A673 (cell line): ENCODE measurements around the gene CST4. TPM values are rescaled to one million over a fixed set of nuclear protein-coding genes. Genes with fewer than 3 reads are reported as not detected.

Source experiments
- BruUV-seq: library from RNA; stranded (reverse); fragments of 400-500 nt; replicated peaks from 2 replicates; lab custom pipeline; 2021; lab: Mats Ljungman, UMichigan
- CTCF ChIA-PET: fragments of 300-600 bp; sonication (Branson Sonifier 250); formaldehyde crosslinking; loops from one replicate; lab custom pipeline; 2022; ENCODE audit warnings: antibody characterized with exemption; lab: Charles Lee
- POLR2A ChIA-PET: fragments of 300-600 bp; sonication (Branson Sonifier 250); formaldehyde crosslinking; loops from one replicate; lab custom pipeline; 2022; ENCODE audit warnings: antibody characterized with exemption; ENCODE audit not compliant: low non-redundant PET; lab: Charles Lee
- DNase-seq: peaks from one replicate; pipeline ENCODE4 v3.0.0-alpha.2; 2015; ENCODE audit warnings: low spot score
- H3K27ac ChIP-seq: fragments of 200-600 bp; sonication (generic); 2 replicates; pipeline ENCODE4 v1.5.1; 2016; ENCODE audit warnings: mixed run types, low read depth, mild to moderate bottlenecking, mixed read lengths, antibody characterized with exemption, low read length; ENCODE audit not compliant: poor library complexity, severe bottlenecking
- H3K27me3 ChIP-seq: fragments of 200-600 bp; sonication (generic); replicated peaks from 2 replicates; pipeline ENCODE4 v1.6.1; 2017; ENCODE audit warnings: mixed run types, low read depth, mild to moderate bottlenecking, mixed read lengths, antibody characterized with exemption, low read length; ENCODE audit not compliant: insufficient read depth, poor library complexity
- H3K36me3 ChIP-seq: fragments of 200-600 bp; sonication (generic); 2 replicates; pipeline ENCODE4 v1.6.1; 2016; ENCODE audit warnings: mixed run types, mild to moderate bottlenecking, mixed read lengths, antibody characterized with exemption, low read length; ENCODE audit not compliant: insufficient read depth, poor library complexity, severe bottlenecking
- H3K4me1 ChIP-seq: fragments of 200-600 bp; sonication (generic); 2 replicates; pipeline ENCODE4 v1.6.1; 2017; ENCODE audit warnings: mixed run types, mild to moderate bottlenecking, mixed read lengths, antibody characterized with exemption, low read length; ENCODE audit not compliant: insufficient read depth, poor library complexity, severe bottlenecking
- H3K4me3 ChIP-seq: fragments of 200-600 bp; sonication (generic); 2 replicates; pipeline ENCODE4 v1.5.1; 2016; ENCODE audit warnings: low read depth, mixed run types, mild to moderate bottlenecking, mixed read lengths, low read length; ENCODE audit not compliant: poor library complexity, severe bottlenecking
- H3K9me3 ChIP-seq: fragments of 200-600 bp; sonication (generic); 2 replicates; pipeline ENCODE4 v1.6.1; 2016; ENCODE audit warnings: mixed run types, low read depth, mild to moderate bottlenecking, mixed read lengths, antibody characterized with exemption, low read length; ENCODE audit not compliant: poor library complexity, severe bottlenecking
- CTCF ChIP-seq: fragments of 300-800, 200-600 bp; sonication (generic); conservative IDR thresholded peaks from 2 replicates; pipeline ENCODE4 v1.5.1; 2017; ENCODE audit warnings: low read depth, mild to moderate bottlenecking, antibody characterized with exemption, low read length, moderate library complexity, mixed read lengths
- EZH2 ChIP-seq: fragments of 200-600 bp; sonication (generic); IDR thresholded peaks from 2 replicates; pipeline ENCODE4 v1.6.1; 2017; ENCODE audit warnings: borderline replicate concordance, low read depth, mild to moderate bottlenecking, mixed read lengths, antibody characterized with exemption, low read length; ENCODE audit not compliant: poor library complexity, severe bottlenecking
- intact Hi-C: fragments of 100-400 bp; cut with micrococcal nuclease; formaldehyde crosslinking; loops from one replicate; pipeline ENCODE4 v1.10.0; 2022; ENCODE audit not compliant: unreplicated experiment
- total RNA-seq: library from RNA; stranded (reverse); gene quantifications from 2 replicates; pipeline ENCODE4 v1.2.3, GENCODE V29; 2021

CST4 gene
- total RNA-seq, 1 experiment from 2014 or later, result not detected

GRCh38 chr20:23658336-23658735 lies 30.5 kb downstream of the CST4 start:
- TF ChIP-seq CTCF (no peak), EZH2 (no peak)
- POLR2A ChIA-PET, result no interaction called here
- Histone ChIP-seq H3K4me1 (no peaks in the 10 kb centered on the region), H3K9me3 (no peaks in the 10 kb centered on the region), H3K27ac (no peak overlapping the region), H3K36me3 (no peaks in the 10 kb centered on the region), H3K4me3 (no peak overlapping the region), H3K27me3 (peaks cover 3% of the 10 kb centered on the region)
- CTCF ChIA-PET, result interaction anchor here (0.5 kb wide), 1 partner anchor 20 kb away, joined by 6 read pairs; the partner anchor contains the start of gene CST3
- DNase-seq, result no peak
- no TSS peak for BruUV-seq
- intact Hi-C loops, result no loop called here

DNA sequence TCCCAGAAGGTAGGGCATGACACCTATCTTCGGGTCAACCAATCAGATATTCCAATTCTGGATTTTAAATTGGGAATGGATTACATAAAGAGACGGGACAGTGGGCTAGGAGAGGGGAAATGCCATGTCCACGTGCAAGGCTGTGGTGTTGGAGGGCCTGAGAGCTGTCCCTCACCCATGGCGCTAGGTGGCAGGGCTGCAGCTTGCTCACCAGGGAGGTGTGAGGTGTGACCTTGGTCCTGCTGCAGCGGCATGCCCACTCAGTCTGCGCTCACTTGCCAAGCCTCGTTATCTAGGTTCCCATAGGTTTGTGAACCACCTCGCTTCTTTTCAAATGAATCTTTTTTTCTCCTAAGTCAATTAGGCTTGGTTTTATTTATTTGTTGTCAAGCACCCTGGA lies 31.6 kb downstream of the CST4 start:
- Histone ChIP-seq H3K9me3 (no peaks in the 10 kb centered on the region), H3K27ac (no peak overlapping the region), H3K4me1 (no peaks in the 10 kb centered on the region), H3K27me3 (peaks cover 3% of the 10 kb centered on the region), H3K4me3 (no peak overlapping the region), H3K36me3 (no peaks in the 10 kb centered on the region)
- intact Hi-C loops, result no loop called here
- no peak for DNase-seq
- TF ChIP-seq EZH2 (no peak), CTCF (no peak)
- POLR2A ChIA-PET, result no interaction called here
- CTCF ChIA-PET, result no interaction called here
- BruUV-seq, result no TSS peak

DNA sequence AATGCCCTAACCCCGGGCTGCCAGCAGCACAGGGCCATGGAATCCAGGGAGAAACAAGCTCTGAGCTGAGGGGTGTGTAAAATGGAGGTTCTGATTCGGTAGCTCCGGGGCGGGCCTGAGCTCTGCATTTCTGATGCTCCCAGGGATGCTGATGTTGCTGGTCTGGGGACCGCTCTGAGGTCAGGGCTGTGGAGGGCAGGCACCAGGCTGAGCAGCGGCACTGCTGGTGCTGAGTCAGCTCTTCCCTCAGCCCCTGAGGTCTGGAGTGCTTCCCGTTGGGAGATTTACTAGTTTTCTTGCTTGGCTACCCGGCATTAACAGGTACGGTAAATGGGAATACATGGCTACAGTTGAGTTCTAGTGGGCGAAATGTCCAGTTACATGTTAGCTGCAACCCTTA lies 32.5 kb downstream of the CST4 start:
- no peaks in the 10 kb centered on the region for H3K36me3 ChIP-seq
- no peak for DNase-seq
- no peaks in the 10 kb centered on the region for H3K9me3 ChIP-seq
- TF ChIP-seq CTCF (no peak), EZH2 (no peak)
- ChIA-PET CTCF (no interaction called here), POLR2A (no interaction called here)
- no peak overlapping the region for H3K4me3 ChIP-seq
- H3K27ac ChIP-seq, result no peak overlapping the region
- peaks cover 3% of the 10 kb centered on the region for H3K27me3 ChIP-seq
- intact Hi-C loops, result no loop called here
- no TSS peak for BruUV-seq
- H3K4me1 ChIP-seq, result no peaks in the 10 kb centered on the region
